ENCODE measurements around the gene CUEDC1. TPM values are rescaled to one million over a fixed set of nuclear protein-coding genes. Genes with fewer than 3 reads are reported as not detected.

Gene CUEDC1
- total RNA-seq, 2 experiments from 2014 or later = 0.14 TPM; not detected in 1

GRCh38 chr17:57913575-57914272 lies 41.5 kb downstream of the CUEDC1 start:
- H3K9me3 Mint-ChIP-seq (ENCODE audit: low read depth) = no peaks in the 10 kb centered on the region
- no peaks in the 10 kb centered on the region for H3K27me3 Mint-ChIP-seq
- ChIA-PET CTCF (no interaction called here), POLR2A (no interaction called here)
- no peak overlapping the region for H3K4me3 Mint-ChIP-seq
- DNase-seq = no peak
- no peaks in the 10 kb centered on the region for H3K4me1 Mint-ChIP-seq
- no peak for ATAC-seq
- H3K36me3 Mint-ChIP-seq (ENCODE audit: low read depth) = no peaks in the 10 kb centered on the region
- intact Hi-C loops (cut with DNase I, micrococcal nuclease) = no loop called here
- no peak overlapping the region for H3K27ac Mint-ChIP-seq

- H3K4me1 Mint-ChIP-seq = no peaks in the 10 kb centered on the region
- no peaks in the 10 kb centered on the region for H3K27me3 Mint-ChIP-seq
- POLR2A ChIA-PET = interaction anchor here (0.7 kb wide), 1 partner anchor 25 kb away, joined by 3 read pairs; no protein-coding TSS in a partner anchor
- no peak for DNase-seq
- H3K9me3 Mint-ChIP-seq (ENCODE audit: low read depth) = no peaks in the 10 kb centered on the region
- intact Hi-C loops (cut with DNase I, micrococcal nuclease) = no loop called here
- H3K4me3 Mint-ChIP-seq = no peak overlapping the region
- no peaks in the 10 kb centered on the region for H3K36me3 Mint-ChIP-seq (ENCODE audit: low read depth)
- CTCF ChIA-PET = interaction anchor here (1.0 kb wide), 1 partner anchor 20 kb away, joined by 3 read pairs; no protein-coding TSS in a partner anchor
- ATAC-seq = no peak
- no peak overlapping the region for H3K27ac Mint-ChIP-seq
Observed at GRCh38 chr17:57911834-57912673, 43.2 kb downstream of the CUEDC1 start.

GRCh38 chr17:57910462-57911420 lies 44.5 kb downstream of the CUEDC1 start:
- Mint-ChIP-seq H3K4me3 (no peak overlapping the region), H3K27ac (no peak overlapping the region), H3K4me1 (no peaks in the 10 kb centered on the region), H3K9me3 (ENCODE audit: low read depth) (no peaks in the 10 kb centered on the region), H3K36me3 (ENCODE audit: low read depth) (no peaks in the 10 kb centered on the region), H3K27me3 (no peaks in the 10 kb centered on the region)
- ATAC-seq (no peak), DNase-seq (no peak)
- CTCF ChIA-PET = interaction anchor here (0.6 to 1.0 kb wide), 2 partner anchors 18 to 59 kb away, joined by 3 to 4 read pairs; no protein-coding TSS in a partner anchor
- intact Hi-C loops (cut with DNase I, micrococcal nuclease) = no loop called here
- POLR2A ChIA-PET = interaction anchor here (0.7 kb wide), 1 partner anchor 26 kb away, joined by 3 read pairs; no protein-coding TSS in a partner anchor

- POLR2A ChIA-PET = interaction anchor here (0.6 kb wide), 1 partner anchor 86 kb away, joined by 3 read pairs; no protein-coding TSS in a partner anchor
- intact Hi-C loops (cut with DNase I, micrococcal nuclease) = no loop called here
- no peaks in the 10 kb centered on the region for H3K9me3 Mint-ChIP-seq (ENCODE audit: low read depth)
Observed at GRCh38 chr17:57909551-57909950, 45.7 kb downstream of the CUEDC1 start.

DNA sequence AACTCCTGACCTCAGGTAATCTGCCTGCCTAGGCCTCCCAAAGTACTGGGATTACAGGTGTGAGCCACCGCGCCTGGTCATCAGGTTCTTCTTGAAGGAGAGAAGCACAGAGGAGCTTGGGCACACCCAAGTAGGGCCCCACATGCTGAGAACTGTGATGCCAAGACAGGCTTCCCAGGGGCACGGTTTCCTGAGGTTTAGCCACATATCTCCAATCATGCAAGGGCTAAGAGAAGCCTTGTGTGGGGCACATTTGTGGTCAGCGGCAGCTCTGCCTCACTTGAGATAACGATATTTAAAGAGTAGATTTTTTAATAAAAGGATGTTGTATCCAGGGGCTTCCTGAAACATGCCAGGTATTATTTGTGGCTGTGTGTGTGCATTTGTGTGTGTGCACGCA lies 46.9 kb downstream of the CUEDC1 start:
- ATAC-seq (no peak), DNase-seq (no peak)
- intact Hi-C loops (cut with DNase I, micrococcal nuclease) = no loop called here
- Mint-ChIP-seq H3K27ac (no peak overlapping the region), H3K36me3 (ENCODE audit: low read depth) (no peaks in the 10 kb centered on the region), H3K4me3 (no peak overlapping the region), H3K4me1 (peaks cover 1% of the 10 kb centered on the region), H3K27me3 (no peaks in the 10 kb centered on the region), H3K9me3 (ENCODE audit: low read depth) (no peaks in the 10 kb centered on the region)
- ChIA-PET POLR2A (no interaction called here), CTCF (interaction anchor here (0.7 to 1.2 kb wide), 3 partner anchors 39 to 278 kb away, joined by 3 to 4 read pairs (median 3); no protein-coding TSS in a partner anchor)

More at GRCh38 chr17:57909551-57909950, 45.7 kb downstream of the CUEDC1 start:
- Mint-ChIP-seq H3K4me3 (no peak overlapping the region), H3K27me3 (no peaks in the 10 kb centered on the region), H3K27ac (no peak overlapping the region), H3K4me1 (no peaks in the 10 kb centered on the region), H3K36me3 (ENCODE audit: low read depth) (no peaks in the 10 kb centered on the region)
- DNase-seq = no peak
- no peak for ATAC-seq
- CTCF ChIA-PET = interaction anchor here (0.7 to 1.1 kb wide), 2 partner anchors 14 to 17 kb away, joined by 3 to 5 read pairs; no protein-coding TSS in a partner anchor

DNA sequence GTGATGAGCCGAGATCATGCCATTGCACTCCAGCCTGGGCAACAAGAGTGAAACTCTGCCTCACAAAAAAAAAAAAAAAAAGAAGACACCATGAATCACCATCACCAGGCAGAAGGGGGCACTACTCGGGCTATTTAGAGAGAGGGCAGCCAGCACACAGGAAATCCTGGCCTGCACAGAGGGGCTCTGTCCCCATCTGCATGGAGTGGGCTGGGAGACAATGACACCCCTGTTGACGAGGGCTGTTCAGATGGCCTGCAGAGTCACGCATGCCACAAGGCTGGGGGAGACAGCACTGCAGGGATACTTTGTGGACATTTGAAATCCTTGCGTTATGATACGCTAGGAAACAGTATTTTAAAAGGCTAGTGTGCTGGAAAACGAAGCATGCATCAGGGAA lies 48.3 kb downstream of the CUEDC1 start:
- H3K36me3 Mint-ChIP-seq (ENCODE audit: low read depth) = no peaks in the 10 kb centered on the region
- no peak for DNase-seq
- peaks cover 3% of the 10 kb centered on the region for H3K4me1 Mint-ChIP-seq
- no peaks in the 10 kb centered on the region for H3K9me3 Mint-ChIP-seq (ENCODE audit: low read depth)
- no peak overlapping the region for H3K27ac Mint-ChIP-seq
- no peaks in the 10 kb centered on the region for H3K27me3 Mint-ChIP-seq
- intact Hi-C loops (cut with DNase I, micrococcal nuclease) = no loop called here
- CTCF ChIA-PET = no interaction called here
- no peak for ATAC-seq
- no peak overlapping the region for H3K4me3 Mint-ChIP-seq
- POLR2A ChIA-PET = no interaction called here

DNA sequence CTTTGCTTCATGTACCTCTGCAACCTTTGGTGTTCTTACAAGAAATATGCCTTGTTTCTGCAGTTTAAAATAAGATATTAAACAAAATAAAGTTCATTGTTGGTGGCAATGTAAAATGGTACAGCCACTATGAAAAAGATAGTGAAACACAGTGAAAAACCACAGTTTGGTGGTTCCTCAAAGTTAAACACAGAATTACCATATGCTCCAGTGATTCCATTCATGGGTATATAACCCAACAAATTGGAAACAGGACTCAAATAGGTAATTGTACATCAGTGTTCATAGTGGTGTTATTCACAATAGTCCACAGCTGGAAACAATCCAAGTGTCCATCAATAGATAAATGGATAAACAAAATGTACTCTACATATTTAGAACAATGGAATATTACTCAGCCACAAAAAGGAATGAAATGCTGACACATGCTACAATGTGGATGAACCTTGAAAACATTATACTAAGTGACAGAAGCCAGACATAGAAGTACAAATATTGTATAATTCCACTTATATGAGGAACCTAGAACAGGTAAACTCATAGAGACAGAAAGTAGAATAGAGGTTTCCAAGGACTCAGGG lies 49.2 kb downstream of the CUEDC1 start:
- DNase-seq = no peak
- intact Hi-C loops (cut with DNase I, micrococcal nuclease) = no loop called here
- Mint-ChIP-seq H3K36me3 (ENCODE audit: low read depth) (no peaks in the 10 kb centered on the region), H3K27me3 (no peaks in the 10 kb centered on the region), H3K9me3 (ENCODE audit: low read depth) (no peaks in the 10 kb centered on the region), H3K4me3 (no peak overlapping the region), H3K4me1 (peaks cover 3% of the 10 kb centered on the region), H3K27ac (no peak overlapping the region)
- CTCF ChIA-PET = no interaction called here
- POLR2A ChIA-PET = no interaction called here
- no peak for ATAC-seq

DNA sequence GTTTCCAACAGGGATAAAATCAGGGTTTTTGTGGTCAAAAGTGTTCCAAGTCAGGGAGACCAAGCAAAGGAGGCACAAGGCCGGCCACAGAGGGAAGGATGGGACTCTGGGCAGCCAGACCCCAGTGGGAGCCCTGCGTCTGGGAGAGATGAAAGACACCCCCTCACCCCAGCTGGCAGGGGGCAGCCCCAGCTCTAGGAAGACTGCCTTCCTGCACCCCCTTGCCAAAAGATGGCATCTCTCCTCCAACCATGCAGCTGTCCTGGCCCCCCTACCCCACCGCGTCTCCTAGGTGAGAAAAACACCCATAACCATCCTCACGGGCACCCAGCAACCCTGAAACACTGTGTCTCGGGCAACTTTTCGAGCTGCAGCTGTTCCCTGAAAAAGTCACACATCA lies 51.3 kb downstream of the CUEDC1 start:
- intact Hi-C loops (cut with DNase I, micrococcal nuclease) = no loop called here
- DNase-seq (no peak), ATAC-seq (no peak)
- Mint-ChIP-seq H3K4me1 (peaks cover 3% of the 10 kb centered on the region), H3K36me3 (ENCODE audit: low read depth) (no peaks in the 10 kb centered on the region), H3K9me3 (ENCODE audit: low read depth) (no peaks in the 10 kb centered on the region), H3K27ac (no peak overlapping the region), H3K4me3 (no peak overlapping the region), H3K27me3 (no peaks in the 10 kb centered on the region)
- ChIA-PET CTCF (interaction anchor here (0.7 to 2.6 kb wide), 4 partner anchors 11 to 811 kb away, joined by 3 to 9 read pairs (median 4); no protein-coding TSS in a partner anchor), POLR2A (no interaction called here)

- H3K4me3 Mint-ChIP-seq = no peak overlapping the region
- POLR2A ChIA-PET = no interaction called here
- no peak overlapping the region for H3K27ac Mint-ChIP-seq
- ATAC-seq (no peak), DNase-seq (no peak)
- no peaks in the 10 kb centered on the region for H3K36me3 Mint-ChIP-seq (ENCODE audit: low read depth)
- intact Hi-C loops (cut with DNase I, micrococcal nuclease) = no loop called here
- CTCF ChIA-PET = interaction anchor here (0.6 to 2.6 kb wide), 6 partner anchors 10 to 810 kb away, joined by 3 to 9 read pairs (median 4); no protein-coding TSS in a partner anchor
- H3K4me1 Mint-ChIP-seq = peaks cover 3% of the 10 kb centered on the region
- no peaks in the 10 kb centered on the region for H3K27me3 Mint-ChIP-seq
- no peaks in the 10 kb centered on the region for H3K9me3 Mint-ChIP-seq (ENCODE audit: low read depth)
Observed at GRCh38 chr17:57902800-57903759, 52.1 kb downstream of the CUEDC1 start.
